GM21515 (cell line): ENCODE results near the gene CLUH.

Experiments used
- ATAC-seq: cut with Tn5 transposase; IDR thresholded peaks from one replicate; pipeline ENCODE4 v1.9.1; 2021; ENCODE audit not compliant: unreplicated experiment

The CLUH gene

GRCh38 chr17:2722611-2723010 is 11.0 kb upstream of the CLUH start:
- ATAC-seq: no peak

GRCh38 chr17:2721603-2722002 is 10.0 kb upstream of the CLUH start:
- no peak for ATAC-seq

GRCh38 chr17:2719861-2720260 is 8.3 kb upstream of the CLUH start:
- no peak for ATAC-seq

GRCh38 chr17:2718150-2718938 is 6.8 kb upstream of the CLUH start:
- no peak for ATAC-seq

- ATAC-seq: no peak
These were observed 5.1 kb upstream of the CLUH start for GRCh38 chr17:2716649-2717048.

GRCh38 chr17:2713881-2714280 is 2.3 kb upstream of the CLUH start:
- no peak for ATAC-seq

- ATAC-seq: no peak
These were observed 908 bp upstream of the CLUH start for GRCh38 chr17:2712300-2713043.

- peak; percentile 25 for ATAC-seq
These were observed 559 bp downstream of the CLUH start for GRCh38 chr17:2710803-2711607.

- ATAC-seq: no peak
These were observed 1.3 kb downstream of the CLUH start for GRCh38 chr17:2710071-2710802.

GRCh38 chr17:2709183-2709661 is 2.3 kb downstream of the CLUH start:
- no peak for ATAC-seq

- ATAC-seq: no peak
These were observed 2.9 kb downstream of the CLUH start for GRCh38 chr17:2708585-2709182.

- ATAC-seq: no peak
These were observed 3.6 kb downstream of the CLUH start for GRCh38 chr17:2707721-2708584.

GRCh38 chr17:2706911-2707510 is 4.6 kb downstream of the CLUH start:
- no peak for ATAC-seq

- ATAC-seq: no peak
These were observed 5.4 kb downstream of the CLUH start for GRCh38 chr17:2705888-2706795.

- ATAC-seq: no peak
These were observed 6.3 kb downstream of the CLUH start for GRCh38 chr17:2705263-2705662.

- no peak for ATAC-seq
These were observed 6.7 kb downstream of the CLUH start for GRCh38 chr17:2704890-2705248.

GRCh38 chr17:2704031-2704889 is 7.3 kb downstream of the CLUH start:
- no peak for ATAC-seq
